ENCODE results near the gene SMIM35.

SMIM35 gene

DNA sequence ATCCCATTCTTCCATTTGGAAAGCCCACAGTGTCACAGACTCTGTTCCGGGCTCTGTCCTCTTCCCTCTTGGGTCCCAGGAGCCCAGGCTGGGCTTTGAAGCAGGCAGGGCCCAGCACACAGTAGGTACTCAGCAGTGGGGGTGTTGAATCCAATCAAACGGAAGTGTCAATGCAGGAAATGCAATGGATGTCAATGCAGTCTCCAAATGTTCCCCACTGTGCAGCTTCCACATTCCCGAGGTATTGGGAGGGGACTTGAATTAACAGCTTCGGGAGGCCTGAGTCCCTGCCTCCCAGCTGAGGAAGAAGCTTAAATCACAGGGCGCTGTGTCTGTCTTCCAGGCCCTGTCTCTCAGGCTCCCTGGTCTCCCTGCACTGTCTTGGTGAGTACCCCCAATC lies 21.8 kb upstream of the SMIM35 start:
- no peak for FAIRE-seq

GRCh38 chr11:118106789-118107335 lies 20.1 kb upstream of the SMIM35 start:
- FAIRE-seq, result no peak

- FAIRE-seq, result no peak
These were observed 19.0 kb upstream of the SMIM35 start for GRCh38 chr11:118105657-118106305.

DNA sequence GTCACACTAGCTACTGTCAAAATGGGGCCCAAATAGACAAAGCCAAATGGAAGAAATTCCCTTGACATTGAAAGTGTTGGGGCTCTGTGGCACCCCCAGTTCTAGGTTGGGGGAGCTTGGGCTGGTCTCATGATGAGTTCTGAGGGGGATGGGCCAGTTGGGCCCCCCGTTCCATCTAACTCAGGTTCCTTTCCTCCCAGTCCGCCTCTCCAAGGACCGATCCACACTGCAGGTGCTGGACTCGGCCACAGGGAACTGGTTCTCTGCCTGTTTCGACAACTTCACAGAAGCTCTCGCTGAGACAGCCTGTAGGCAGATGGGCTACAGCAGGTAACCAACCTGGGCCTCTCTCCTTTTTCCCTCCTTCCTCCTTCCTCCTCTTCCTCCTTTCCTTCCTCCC lies 17.7 kb upstream of the SMIM35 start:
- FAIRE-seq, result no peak

DNA sequence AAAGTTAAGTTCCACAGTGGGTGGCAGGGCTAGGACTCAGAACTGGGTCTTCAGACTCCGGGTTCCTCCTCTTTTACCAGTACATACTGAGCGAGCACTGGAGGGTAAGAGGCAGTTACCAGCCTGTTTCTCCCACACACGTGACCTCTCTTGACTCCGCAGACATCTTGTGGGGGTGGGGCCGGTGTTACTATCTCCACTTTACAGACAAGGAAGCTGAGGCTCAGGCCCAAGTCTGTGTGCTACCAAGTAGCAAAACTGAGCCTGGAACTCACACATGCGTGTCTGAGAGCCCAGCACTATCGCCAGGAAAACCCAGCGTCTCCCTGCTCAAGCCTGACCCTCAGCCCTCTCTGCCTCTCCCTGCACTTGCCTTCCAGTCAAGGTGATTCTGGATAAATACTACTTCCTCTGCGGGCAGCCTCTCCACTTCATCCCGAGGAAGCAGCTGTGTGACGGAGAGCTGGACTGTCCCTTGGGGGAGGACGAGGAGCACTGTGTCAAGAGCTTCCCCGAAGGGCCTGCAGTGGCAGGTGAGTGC lies 16.0 kb upstream of the SMIM35 start:
- no peak for FAIRE-seq

DNA sequence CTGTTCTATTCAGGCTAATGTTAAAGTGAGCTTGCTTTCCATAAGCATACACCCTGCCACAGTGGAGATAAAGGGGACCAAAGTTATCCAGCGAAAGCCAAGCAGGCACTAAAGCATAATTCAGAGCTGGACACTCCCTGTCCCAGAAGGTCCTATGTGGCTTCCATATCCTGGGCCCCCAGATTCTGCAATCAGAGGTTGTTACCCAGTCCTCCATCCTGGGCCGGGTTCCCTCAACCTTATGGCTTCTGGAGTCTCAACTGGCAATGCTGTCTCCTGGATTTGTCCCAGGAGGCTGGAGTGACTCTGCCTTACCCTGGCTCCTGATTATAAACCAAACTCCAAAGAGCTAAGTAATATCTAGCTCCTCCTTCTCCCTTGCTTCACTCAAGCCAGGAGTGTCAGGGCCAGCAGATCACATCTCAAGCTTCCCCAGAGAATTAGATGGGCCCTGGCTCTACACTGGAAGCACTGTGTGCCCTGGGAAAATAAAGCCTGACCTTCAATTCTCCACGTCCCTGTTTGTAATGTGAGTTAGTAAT lies 14.0 kb upstream of the SMIM35 start:
- no peak for FAIRE-seq

DNA sequence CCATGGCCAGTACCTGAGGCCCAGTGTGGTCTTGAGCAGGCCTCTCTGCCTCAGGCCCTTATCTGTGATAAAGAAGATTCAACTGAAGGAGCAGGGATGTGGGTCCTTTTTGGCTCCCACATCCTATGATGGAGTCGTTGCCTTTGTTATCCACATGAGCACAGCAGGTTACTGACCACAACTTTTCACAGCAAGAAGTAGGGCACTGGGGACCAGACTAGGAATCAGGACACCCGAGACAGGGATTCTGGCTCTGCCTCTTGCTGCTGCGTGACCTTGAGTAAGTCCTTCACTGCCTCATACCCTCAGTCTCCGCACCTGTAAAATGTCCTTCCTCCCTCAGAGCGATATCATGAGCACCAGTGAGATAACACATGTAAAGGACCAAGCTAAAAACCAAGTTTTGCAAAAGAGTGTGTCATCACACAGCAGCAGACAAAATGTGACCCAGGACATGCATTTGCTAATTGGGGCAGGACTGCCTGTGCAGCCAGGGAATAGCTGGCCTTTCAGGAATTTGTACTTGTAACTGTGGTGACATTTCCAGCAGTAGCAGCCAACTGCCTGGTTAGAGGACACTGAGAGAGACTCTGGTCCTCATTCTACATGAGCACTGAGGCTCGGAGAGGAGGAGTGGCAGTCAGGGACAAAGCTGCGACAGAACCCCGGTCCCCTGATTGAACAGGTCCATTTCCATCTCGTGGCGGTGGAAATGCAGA lies 13.2 kb upstream of the SMIM35 start:
- no peak for FAIRE-seq

GRCh38 chr11:118098996-118099837 lies 12.5 kb upstream of the SMIM35 start:
- FAIRE-seq, result no peak

DNA sequence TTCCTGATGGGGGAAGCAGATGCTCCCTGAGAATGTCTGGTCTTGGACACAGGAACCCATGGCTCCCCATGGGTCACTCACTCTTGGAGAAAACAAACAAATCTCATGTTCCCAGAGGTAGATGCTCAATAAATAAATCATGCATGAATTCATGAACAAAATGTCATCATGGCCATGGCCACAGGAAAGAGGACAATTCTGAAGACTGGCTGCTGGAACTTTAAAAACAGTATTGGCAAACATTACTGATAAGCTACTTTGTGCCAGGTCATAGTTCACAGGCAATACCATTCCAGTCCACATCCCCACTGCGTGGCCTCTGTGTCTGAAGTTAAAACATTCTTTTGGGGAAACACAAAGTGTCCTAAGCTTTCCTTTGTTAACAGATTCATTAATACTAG lies 9.2 kb upstream of the SMIM35 start:
- FAIRE-seq, result no peak

DNA sequence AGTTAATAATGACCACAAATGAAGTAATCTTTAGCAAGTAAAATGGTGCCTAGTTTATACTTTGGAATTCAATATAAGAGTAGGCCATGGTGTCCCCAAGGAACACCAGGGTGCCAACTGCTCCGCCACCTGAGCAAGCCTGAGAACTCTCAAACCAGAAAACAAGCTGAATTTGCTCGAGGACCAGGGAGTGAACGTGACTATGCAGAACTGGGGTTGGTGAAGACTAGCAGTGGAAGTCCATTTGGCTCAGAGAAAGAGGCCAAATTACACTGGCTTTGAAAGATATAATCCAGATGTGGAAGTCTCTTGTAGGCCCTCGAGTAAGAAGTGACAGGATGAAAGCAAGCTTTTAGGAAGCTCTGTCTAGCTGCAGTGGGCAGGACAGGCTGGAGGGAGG lies 8.7 kb upstream of the SMIM35 start:
- no peak for FAIRE-seq

DNA sequence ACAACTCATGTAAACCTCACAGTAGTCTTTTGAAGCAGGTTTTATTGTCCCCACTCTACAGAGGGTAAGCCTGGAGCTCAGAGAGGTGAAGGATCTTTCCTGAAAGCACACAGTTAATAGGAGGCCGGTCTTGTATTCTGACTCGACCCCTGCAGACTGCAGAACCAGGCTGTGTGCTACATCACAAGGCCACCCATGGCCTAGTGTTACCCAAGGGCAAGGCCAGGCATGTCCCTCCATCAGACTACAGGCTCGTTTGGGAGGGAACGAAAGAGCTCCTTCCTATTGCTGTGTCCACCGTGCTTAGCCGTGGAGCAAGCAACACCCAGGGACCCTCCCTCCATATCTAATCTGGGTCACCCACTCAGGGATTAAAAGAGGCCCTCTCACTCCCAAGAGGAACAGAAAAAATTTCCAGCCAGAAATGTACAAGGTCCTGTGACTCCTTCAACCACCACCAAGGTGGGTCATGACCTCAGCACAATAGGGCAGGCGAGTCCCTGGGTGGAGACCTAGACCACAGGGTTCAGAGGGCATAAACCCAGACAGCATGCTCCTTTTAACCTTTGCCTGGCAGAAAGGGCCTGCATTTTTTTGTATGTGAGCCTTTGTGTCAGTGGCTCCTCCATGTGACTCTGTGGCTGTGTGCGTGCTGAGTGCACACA lies 6.3 kb upstream of the SMIM35 start:
- FAIRE-seq, result no peak

- no peak for FAIRE-seq
These were observed 4.9 kb upstream of the SMIM35 start for GRCh38 chr11:118091690-118092089.

GRCh38 chr11:118090545-118091162 lies 3.9 kb upstream of the SMIM35 start:
- FAIRE-seq, result no peak

GRCh38 chr11:118088531-118088930 lies 1.8 kb upstream of the SMIM35 start:
- no peak for FAIRE-seq

- FAIRE-seq, result no peak
These were observed 1.2 kb upstream of the SMIM35 start for GRCh38 chr11:118087931-118088330.

- FAIRE-seq, result no peak
These were observed 2.1 kb downstream of the SMIM35 start for GRCh38 chr11:118084656-118085055.

DNA sequence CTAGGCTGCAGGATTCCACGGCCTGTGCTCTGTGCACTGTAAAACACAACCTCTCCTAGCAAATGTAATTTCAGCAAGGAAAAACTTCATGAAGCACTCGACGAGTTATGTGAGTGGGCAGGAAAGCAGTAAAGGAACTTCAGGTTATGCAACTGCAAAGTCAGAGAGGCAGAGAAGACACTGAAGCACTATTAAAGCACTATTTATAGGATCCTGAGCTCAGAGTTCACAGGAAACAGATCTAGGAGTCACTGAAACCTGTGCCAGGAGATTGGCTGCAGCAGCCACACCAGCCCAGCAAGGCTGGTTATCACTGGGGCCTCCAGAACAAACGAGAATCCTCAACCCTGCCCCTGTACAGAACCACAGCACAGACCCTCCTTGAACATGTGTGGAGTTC lies 2.5 kb downstream of the SMIM35 start:
- no peak for FAIRE-seq

GRCh38 chr11:118082880-118083552 lies 3.7 kb downstream of the SMIM35 start:
- FAIRE-seq, result no peak

DNA sequence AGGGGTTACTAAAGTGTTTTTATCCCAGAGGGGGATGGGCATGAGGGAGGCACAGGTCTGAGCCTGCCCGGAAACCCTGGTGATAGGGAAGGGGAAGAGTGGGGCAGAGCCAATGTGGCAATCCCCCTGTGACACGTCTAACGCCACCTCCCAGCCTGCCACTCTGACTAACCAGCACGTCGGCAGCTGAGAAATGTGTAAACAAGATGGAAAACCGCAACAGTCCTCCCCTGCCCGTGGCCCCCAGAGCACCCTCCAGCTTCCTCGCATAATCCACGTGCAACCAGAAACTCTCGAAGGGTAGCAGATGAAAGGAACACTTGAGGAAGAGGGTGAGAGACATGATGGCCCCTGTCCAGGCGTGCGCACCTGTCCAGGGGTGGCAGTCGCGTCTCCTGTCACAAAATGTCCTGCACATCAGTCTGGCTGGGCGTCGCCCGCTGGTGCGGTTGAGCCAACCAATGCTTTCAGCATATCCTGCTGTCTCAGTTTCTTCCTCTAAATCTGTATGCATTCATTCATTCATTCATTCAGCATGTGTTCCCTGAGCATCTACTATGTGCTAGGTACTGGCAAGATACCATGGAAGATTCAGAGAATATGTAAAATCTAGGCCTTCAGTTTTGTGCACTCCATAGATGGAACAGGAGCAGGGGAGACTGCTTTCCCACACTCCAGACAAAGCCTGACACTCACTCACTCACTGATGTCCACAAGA lies 5.4 kb downstream of the SMIM35 start:
- no peak for FAIRE-seq

DNA sequence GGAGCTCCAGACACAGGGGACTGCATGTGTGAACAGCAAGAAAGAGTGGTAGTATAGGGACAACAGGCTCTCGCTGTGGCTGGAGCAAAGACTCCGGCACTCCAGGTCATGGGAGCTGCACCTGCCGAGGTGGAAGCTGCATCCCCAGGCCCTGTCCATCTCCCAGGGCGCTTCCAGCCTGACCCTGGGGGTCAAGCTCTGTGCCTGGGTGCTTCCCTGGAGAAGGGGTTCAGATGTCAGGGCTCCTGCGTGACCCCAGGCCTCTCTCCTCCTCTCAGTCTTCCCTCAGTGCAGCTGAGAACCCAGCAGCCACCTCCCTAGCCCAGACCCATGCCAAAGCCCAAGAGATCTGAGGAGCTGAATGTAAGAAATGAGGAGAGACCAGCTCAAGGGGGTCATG lies 6.5 kb downstream of the SMIM35 start:
- FAIRE-seq, result no peak

- FAIRE-seq, result no peak
These were observed 7.3 kb downstream of the SMIM35 start for GRCh38 chr11:118079491-118079890.
